Measurements from ENCODE around the gene EML6.
A peak's percentile ranks its signal among the peaks of the same experiment; 100 is the strongest.

EML6 gene

DNA sequence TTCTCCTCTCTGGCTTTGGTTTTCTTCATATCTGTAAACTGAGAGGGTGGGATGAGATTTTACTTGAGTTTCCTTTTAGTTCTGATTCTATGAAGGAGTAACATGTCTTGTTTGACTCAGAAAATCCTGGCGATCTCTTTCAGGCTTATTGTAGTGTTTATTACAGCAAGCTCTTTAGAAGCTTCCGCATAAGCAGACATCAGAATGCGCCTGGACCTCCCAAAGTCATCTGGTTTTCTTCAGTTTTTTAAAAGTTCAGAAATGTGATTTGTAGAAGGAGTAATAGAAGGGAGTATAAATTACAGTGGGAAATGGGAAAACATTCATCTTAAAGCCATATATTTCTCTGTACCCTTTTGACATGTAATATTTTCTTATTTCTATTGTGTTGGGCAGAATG, 68.4 kb downstream of the EML6 start:
- DNase-seq (ENCODE audit: low read depth in 1 of 2, low spot score in 1 of 2) = no peak

DNA sequence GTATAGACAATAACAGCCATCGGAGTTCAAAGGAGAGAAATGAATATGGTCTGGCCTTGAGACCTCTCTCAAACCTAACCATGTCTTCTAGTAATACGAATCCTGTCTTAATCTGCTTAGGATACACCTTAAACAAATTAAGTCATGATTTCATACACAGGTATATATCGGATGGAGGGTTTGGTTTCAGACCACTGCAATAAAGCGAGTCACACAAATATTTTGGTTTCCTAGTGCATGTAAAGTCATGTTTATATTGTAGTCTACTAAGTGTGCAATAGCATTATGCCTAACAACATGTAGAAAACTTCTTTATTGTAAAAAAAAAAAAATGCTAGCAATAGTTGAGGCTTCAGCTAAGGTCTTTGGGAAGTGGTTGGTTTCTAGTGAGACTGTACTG, 73.8 kb downstream of the EML6 start:
- DNase-seq (ENCODE audit: low read depth in 1 of 2, low spot score in 1 of 2) = no peak

GRCh38 chr2:54801352-54801751, 77.9 kb downstream of the EML6 start:
- DNase-seq (ENCODE audit: low read depth in 1 of 2, low spot score in 1 of 2) = no peak

DNA sequence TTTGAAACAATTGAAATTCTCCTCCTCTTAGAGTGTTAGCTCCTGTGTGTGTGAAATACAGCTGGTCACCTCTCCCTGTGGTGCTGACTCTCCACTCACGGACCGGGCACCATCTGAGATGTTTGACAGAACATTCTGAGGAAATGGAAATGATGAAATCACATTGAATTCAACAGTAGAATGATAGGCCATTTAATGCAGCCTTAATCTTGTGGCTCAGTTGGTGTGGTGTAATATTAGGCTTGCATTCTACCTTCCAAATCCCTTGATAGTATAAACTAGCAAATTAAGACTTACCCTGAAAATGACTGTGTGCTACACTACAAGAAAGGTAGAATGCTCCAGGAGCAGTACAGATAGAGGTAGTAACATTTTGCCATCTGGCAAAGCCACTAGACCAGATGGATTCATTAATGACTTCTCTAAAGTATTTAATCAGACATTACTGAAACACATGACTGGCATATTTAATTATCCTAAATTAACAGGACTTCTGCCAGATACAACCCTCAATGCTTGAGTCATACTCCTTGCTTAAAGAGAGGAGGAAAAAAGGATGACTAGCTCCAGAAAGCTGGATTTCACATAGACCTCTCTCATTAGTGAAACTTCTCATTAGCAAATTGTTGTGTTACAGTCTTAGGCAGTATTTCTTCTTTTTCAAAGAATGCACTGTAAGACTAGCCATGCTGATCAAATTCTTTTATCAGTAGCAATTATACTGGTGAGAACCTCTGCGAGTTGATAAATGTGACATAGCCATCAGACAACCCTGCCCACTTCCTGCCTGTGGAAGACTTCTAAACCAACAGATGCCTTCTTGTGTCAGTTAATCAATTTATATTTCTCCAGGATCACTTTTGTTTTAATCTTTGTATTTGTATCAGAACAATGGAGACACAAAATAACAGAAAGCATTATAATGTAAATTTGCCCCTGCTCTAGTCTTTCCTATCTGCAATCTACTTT, 80.6 kb downstream of the EML6 start:
- DNase-seq (ENCODE audit: low read depth in 1 of 2, low spot score in 1 of 2) = no peak

DNA sequence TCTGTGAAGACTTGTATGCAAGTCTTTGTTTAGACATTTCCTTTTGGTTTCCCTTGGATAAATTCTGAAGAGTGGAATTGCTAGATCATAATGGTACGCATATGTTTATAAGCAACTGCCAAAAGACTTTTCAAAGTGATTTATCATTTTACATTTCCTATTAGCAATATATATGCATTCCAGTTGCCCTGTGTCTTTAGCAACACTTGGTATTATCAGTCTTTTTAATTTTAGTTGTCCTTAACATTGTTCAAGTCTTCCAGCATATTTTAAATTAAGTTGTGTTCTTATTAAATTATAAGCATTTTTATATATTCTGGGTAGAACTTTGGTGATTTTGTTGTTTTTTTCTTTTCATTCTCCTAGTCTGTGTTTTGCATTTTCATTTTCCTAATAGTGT, 81.8 kb downstream of the EML6 start:
- no peak for DNase-seq (ENCODE audit: low read depth in 1 of 2, low spot score in 1 of 2)

GRCh38 chr2:54806975-54807374, 83.5 kb downstream of the EML6 start:
- DNase-seq (ENCODE audit: low read depth in 1 of 2, low spot score in 1 of 2) = no peak

DNA sequence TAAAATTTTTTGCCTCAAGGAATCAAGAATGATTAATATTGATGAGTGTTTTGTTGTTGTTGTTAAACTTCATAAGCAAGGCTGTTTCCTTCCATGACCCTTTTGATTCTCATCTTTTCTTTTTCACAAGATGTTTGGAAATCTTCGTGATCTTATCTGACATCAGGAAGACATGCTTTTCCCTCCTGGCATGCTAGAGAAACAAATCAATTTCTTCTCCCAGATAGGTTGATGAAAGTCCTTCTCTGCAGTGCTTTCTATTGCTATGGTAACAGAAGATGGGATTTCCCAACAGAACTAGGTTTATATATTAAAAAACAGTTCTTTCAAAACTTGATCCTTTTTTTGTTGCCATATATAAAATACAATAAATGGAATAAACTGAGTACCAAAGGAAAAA, 85.2 kb downstream of the EML6 start:
- DNase-seq (ENCODE audit: low read depth in 1 of 2, low spot score in 1 of 2) = no peak

- no peak for DNase-seq (ENCODE audit: low read depth in 1 of 2, low spot score in 1 of 2)
Measured at GRCh38 chr2:54809819-54810218, 86.4 kb downstream of the EML6 start.

GRCh38 chr2:54810246-54810645, 86.8 kb downstream of the EML6 start:
- no peak for DNase-seq (ENCODE audit: low read depth in 1 of 2, low spot score in 1 of 2)

DNA sequence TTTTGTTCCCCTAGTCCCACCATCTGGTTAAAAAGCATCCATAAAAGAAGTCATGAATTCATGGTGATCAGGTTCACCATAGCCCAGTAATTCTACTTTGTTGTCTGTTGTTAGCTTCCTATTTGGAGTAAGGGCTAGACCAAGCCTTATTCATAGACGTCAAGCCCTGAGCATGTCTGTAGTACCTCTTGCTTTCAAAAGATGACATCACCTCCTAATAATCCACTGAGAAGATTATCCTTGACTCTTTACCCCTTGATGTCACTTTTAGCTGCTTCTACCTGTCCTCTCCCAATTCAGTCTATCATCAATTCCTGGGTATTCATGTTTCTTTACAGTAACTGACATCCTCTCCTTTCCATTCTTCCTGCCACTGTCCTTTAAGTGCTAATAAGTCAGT, 90.1 kb downstream of the EML6 start:
- no peak for DNase-seq (ENCODE audit: low read depth in 1 of 2, low spot score in 1 of 2)

DNA sequence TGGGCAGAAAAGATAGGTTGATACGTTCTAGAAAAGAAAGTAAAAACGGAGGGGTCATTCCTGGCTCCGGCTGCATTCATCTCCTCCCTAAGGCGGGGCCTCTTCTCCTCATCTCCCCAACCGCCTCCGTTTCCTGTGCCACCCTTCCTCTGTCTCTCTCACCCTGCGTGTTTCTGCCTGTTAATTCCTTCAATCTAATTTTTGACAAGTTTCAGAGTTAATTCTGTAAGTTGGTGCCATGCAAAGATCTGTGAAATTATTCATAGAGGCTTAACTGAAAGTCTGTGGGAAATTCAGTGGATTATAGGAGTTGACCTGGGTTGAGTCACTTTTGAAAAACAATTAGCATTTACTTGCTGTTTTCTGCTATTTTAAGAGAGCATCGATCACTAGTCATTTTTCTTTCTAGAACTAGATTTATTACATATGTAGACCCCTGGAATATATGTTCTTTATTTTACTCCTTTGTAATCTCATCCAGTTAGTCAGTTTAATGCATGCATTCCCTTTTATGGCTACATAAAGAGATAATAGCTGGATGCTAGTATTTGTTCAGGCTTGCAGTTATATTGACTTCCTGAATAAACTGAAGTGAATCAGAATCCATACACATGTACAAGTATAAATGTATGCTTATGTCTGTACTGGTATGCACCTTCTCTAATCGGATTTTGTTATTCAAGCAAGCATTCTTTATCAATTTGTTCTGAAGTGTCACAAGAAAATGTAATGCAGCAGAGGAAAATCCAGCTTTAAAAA, 91.1 kb downstream of the EML6 start:
- DNase-seq (ENCODE audit: low read depth in 1 of 2, low spot score in 1 of 2) = no peak

GRCh38 chr2:54815148-54815539, 91.7 kb downstream of the EML6 start:
- DNase-seq (ENCODE audit: low read depth in 1 of 2, low spot score in 1 of 2) = no peak

DNA sequence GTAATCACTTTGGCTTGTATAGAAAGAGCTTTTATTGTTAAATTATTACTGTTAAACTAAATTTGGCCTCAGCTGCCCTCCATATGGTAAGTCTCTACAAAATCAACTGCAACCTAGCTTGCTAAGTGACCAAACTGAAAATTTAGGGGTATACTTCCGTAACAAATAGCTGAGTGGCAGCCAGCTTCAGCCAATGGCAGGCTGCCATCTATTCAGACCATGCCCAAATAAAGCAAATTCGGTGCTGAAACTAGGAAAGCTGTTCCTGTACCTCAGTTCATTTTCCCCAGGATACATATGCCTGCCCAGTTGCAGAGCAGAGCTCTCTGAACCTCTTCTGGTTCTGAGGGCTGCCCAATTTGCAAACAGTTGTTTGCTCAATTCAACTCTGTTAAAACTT, 94.8 kb downstream of the EML6 start:
- DNase-seq (ENCODE audit: low read depth in 1 of 2, low spot score in 1 of 2) = no peak

DNA sequence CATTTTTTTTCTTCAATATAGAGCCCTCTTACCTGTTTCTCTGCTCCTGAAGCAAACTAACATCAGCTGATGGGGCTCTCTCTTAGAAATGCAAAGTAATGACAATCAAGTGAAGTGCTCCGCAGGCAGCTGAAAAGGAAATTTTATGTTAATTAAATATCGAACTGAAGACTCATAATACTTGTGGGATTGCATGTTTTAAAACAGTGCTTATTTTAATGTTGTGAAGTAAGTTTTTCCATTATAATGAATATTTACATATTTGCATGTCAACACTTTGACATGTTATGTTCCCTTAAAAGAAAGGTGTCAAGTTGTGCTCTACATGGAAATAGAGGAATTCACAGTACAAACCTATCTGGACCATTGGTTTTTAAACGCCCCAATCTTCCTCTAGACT, 97.1 kb downstream of the EML6 start:
- no peak for DNase-seq (ENCODE audit: low read depth in 1 of 2, low spot score in 1 of 2)

DNA sequence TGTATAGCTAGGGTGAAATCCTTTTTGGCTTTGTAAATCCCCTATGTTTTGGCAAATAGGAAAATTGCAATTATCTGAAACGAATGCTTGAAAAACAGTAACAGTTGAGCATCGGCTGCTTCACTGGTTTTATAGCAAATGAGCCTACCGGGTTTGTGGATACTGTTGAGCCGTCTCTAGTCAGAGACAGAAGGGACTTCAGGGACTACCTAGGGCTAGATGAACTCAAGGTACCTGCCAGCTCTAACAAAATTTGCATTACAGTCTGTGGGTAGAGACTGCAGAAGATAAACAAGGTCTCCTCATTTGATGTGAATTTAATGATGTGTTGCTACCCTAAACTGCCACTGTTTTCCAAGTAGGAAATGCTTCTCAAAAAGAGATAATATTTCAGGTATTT, 101.1 kb downstream of the EML6 start:
- DNase-seq (ENCODE audit: low read depth in 1 of 2, low spot score in 1 of 2) = no peak

DNA sequence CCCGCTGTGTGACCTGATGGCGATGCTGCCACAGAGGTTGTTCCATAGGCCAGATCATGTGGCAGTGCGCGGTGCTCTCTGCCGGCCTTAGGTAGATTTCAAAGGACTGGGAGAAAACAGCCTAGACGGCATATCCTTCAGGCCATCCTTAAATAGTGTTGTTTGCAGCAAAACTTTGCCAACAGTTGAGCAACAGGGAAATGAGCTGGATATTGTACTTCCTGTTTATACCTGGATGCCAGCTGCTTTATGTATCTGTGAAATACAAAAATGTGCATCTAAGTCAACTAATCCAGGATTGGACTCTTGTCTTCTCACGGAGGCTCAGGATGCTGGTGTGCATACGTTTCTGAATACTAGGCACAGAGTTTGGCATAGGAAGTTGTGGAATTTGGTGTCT, 107.1 kb downstream of the EML6 start:
- DNase-seq (ENCODE audit: low read depth in 1 of 2, low spot score in 1 of 2) = no peak

DNA sequence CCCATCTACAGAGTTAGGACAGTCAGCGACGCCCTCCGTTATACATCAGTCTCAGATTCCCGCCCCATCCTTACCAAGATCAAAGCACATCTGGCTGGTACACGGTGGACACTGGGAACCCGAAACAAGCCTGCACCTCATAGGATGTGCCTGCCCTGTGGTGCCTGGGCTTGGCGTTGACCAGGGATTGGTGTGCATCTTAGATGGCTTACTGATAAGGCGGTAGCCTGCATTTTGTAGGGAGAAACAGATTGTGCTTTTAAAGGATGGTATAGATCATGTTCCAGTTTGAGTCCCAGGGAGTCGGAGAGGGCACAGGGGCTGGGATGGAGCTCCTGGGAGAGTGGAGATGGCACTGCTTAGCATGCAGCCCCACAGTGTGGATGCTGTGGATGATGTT, 108.0 kb downstream of the EML6 start:
- no peak for DNase-seq (ENCODE audit: low read depth in 1 of 2, low spot score in 1 of 2)

DNA sequence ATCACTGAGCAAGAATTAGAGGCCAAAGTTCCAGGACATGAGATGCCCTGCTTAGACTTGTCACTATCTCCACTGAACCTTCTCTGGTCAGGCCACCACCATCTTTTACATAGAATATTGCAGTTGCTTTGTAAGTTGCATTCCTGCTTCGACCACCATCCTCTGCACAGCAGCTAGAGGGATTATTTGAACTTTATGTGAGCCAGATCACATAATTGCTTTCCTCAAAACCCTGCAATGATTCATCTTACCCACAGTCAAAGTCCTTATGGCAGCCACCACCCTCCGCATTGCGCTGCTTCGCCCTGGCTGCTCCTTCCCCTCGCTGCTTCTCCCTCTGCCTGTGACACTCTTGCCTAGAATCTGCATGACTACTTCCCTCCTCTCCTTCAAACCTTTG, 111.3 kb downstream of the EML6 start:
- DNase-seq (ENCODE audit: low read depth in 1 of 2, low spot score in 1 of 2) = no peak

GRCh38 chr2:54836477-54836876, 113.0 kb downstream of the EML6 start:
- DNase-seq (ENCODE audit: low read depth in 1 of 2, low spot score in 1 of 2) = no peak

DNA sequence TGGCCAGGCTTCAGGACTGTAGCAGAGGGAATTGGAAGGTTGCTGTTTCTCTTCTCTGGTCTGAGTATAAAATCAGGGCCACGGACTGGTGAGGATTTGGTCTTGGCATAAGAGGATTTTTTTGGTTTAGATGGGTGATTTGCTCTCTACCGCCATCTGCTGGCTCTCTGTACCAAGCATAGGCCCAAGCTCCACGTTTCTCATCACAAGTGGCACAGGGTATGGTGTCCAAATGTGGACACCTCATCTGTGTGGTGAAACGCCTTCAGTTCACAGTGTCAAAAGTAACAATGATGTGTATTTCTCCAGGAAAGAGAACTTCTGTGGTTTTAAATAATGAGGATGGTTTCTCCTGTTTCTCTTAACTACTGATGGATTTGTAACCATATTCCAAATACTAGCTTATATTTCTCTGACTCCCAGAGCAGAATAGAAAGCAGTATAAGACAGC, 115.1 kb downstream of the EML6 start:
- DNase-seq (ENCODE audit: low read depth in 1 of 2, low spot score in 1 of 2) = peak; percentile 35 to 43

DNA sequence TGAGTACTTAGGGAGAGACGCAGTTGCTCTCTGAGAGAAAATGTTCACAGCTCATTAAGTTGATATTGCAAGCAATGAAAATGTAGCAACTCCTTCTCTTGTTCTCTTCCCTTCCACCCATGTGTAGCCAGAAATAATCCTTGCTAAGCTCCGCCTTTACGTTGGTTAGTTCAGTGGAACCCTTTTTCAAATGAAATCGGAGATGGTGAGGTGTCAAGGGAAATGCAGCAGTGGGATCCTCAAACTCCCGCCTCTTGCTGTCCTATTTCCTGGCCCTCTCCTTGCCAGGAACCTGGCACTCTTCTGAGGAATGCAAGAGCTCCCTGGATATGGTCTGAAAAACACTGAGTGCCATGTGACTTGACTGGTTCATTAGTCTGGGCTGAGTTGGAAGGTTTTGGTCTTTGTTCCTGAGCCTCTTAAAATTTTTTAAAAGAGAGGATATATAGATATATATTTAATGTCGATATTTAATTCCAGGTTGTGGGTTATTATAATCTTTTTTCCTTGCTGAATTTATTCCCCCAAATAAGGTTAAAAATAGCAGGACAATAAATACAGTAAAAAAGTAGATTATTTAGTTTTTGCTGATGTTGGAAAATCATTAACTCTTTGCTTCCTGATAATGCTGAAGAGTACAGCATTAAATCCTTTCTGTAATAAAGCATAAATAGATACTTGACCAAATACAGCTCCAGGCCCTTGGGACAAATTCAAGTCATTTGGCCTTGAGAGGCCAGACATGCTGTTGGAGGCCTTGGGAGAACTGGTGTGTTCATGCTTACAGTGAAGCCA, 116.2 kb downstream of the EML6 start:
- DNase-seq (ENCODE audit: low read depth in 1 of 2, low spot score in 1 of 2) = no peak

Data from activated CD4-positive, alpha-beta T cell treated with anti-CD3 and anti-CD28 coated beads, Interleukin-2, amount 50 U/mL, for 24 hours (primary cell).